ENCODE data around the gene UBE2L3. TPM values are rescaled to one million over a fixed set of nuclear protein-coding genes. Genes with fewer than 3 reads are reported as not detected.

Gene UBE2L3
- total and polyA plus RNA-seq, 2 of the 8 experiments (the other 6 are each of a cell fraction or from before 2014, with no cell fraction given): 63.5 to 90.0 TPM

GRCh38 chr22:21622919-21623647, 55.6 kb downstream of the UBE2L3 start:
- Histone ChIP-seq H3K18ac (ENCODE audit: extremely low read depth, low read length) (no peak overlapping the region), H3K4ac (replicated peaks; ENCODE audit: insufficient read length, low read depth, low read length) (no peak overlapping the region), H3K23ac (ENCODE audit: insufficient read length) (no peak overlapping the region), H2AK5ac (ENCODE audit: low read depth, low read length) (no peak overlapping the region), H2BK12ac (ENCODE audit: low read depth, low read length) (no peak overlapping the region), H3K27me3 (replicated peaks in 1 of 4; ENCODE audit: control insufficient read depth in 3 of 4, extremely low read depth in 1 of 4, insufficient read depth in 3 of 4, low read length in 3 of 4) (no peaks in the 10 kb centered on the region), H2BK20ac (ENCODE audit: low read length) (no peak overlapping the region), H2BK5ac (ENCODE audit: low read depth, low read length) (no peak overlapping the region), H2BK120ac (replicated peaks; ENCODE audit: low read depth, low read length) (no peak overlapping the region), H3K9ac (replicated peaks in 1 of 4; ENCODE audit: extremely low read depth in 1 of 4, low read depth in 3 of 4, low read length in 3 of 4) (no peak overlapping the region), H4K5ac (ENCODE audit: insufficient read length, low read depth, low read length) (no peak overlapping the region), H3K27ac (ENCODE audit: low read depth, low read length) (no peak overlapping the region), H4K20me1 (replicated peaks in 1 of 2; ENCODE audit: control insufficient read depth in 1 of 2, insufficient read depth in 2 of 2, low read length in 2 of 2) (peaks cover 32 to 43% of the 10 kb centered on the region in 2 experiments), H4K91ac (replicated peaks; ENCODE audit: insufficient read length, low read length) (no peak overlapping the region), H2BK15ac (ENCODE audit: low read length) (no peak overlapping the region), H3K79me1 (ENCODE audit: low read depth, low read length) (peaks cover 18% of the 10 kb centered on the region), H3K56ac (replicated peaks; ENCODE audit: insufficient read length, low read depth, low read length) (no peak overlapping the region), H2AFZ (ENCODE audit: low read length) (no peak overlapping the region), H4K8ac (ENCODE audit: extremely low read depth, insufficient read depth, low read length) (no peak overlapping the region), H3K23me2 (ENCODE audit: low read depth, low read length) (no peaks in the 10 kb centered on the region), H3K79me2 (ENCODE audit: control insufficient read depth in 1 of 2, insufficient read depth in 2 of 2, low read length in 2 of 2) (peaks cover 0 to 18% of the 10 kb centered on the region in 2 experiments; a peak in 1 of 4 replicates), H3K9me3 (ENCODE audit: insufficient read depth in 2 of 2, low read depth in 1 of 2, low read length in 1 of 2) (no peaks in the 10 kb centered on the region), H3K4me3 (ENCODE audit: extremely low read depth in 1 of 4, insufficient read depth in 2 of 4, low read depth in 3 of 4, low read length in 4 of 4) (no peak overlapping the region), H3K4me2 (ENCODE audit: insufficient read depth in 1 of 2, low read depth in 2 of 2, low read length in 2 of 2) (no peak overlapping the region), H3K36me3 (ENCODE audit: control insufficient read depth in 2 of 4, insufficient read depth in 4 of 4, low read length in 3 of 4) (peaks cover 0 to 11% (median under 1%) of the 10 kb centered on the region in 4 experiments; a peak in 4 of 8 replicates), H3K4me1 (replicated peaks in 1 of 4; ENCODE audit: control insufficient read depth in 3 of 4, insufficient read depth in 4 of 4, low read length in 3 of 4) (no peaks in the 10 kb centered on the region; a peak in 4 of 7 replicates), H3K14ac (ENCODE audit: insufficient read length) (no peak overlapping the region)
- WGBS, 2 experiments (ENCODE audit: extremely low coverage in 1 of 2, insufficient coverage in 1 of 2, insufficient read length in 1 of 2, insufficient replicate concordance in 2 of 2, low coverage in 1 of 2, low lambda C conversion rate in 2 of 2, missing lambda C conversion rate in 1 of 2): 93% methylated on average over 23 of the region's 23 CpGs; no CpG with 5 or more reads in 1 of the 2 experiments
- CTCF ChIA-PET (ENCODE audit: partially characterized antibody): interaction anchor here (0.5 to 24.1 kb wide), 16 partner anchors 8 to 337 kb away, joined by 3 to 499 read pairs (median 6); partner anchors contain the start of genes CCDC116 and SDF2L1
- POLR2A ChIA-PET (ENCODE audit: partially characterized antibody): interaction anchor here (1.0 to 1.9 kb wide), 4 partner anchors 13 to 57 kb away, joined by 3 to 5 read pairs (median 4); no protein-coding TSS in a partner anchor
- TF ChIP-seq TCF12 (IDR thresholded peaks at IDR 0.05; ENCODE audit: low read depth, low read length): no peak
- no peak for TF ChIP-seq ASH2L (IDR thresholded peaks at IDR 0.05; ENCODE audit: low read length)
- no peak for TF ChIP-seq SIRT6 (IDR thresholded peaks at IDR 0.05; ENCODE audit: low read length)
- no peak for TF ChIP-seq POU5F1 (IDR thresholded peaks at IDR 0.05; ENCODE audit: low read depth, low read length)
- no peak for TF ChIP-seq BRCA1 (IDR thresholded peaks at IDR 0.05; ENCODE audit: low read depth, low read length)
- no peak for TF ChIP-seq JUN (IDR thresholded peaks at IDR 0.05; ENCODE audit: low read depth, low read length)
- DNase-seq (ENCODE audit: low read depth in 1 of 2, low spot score in 2 of 2): no peak
- no peak for FAIRE-seq
